Measurements from ENCODE around the gene FAM184B. TPM values are rescaled to one million over a fixed set of nuclear protein-coding genes. Genes with fewer than 3 reads are reported as not detected.

Gene FAM184B
- total and polyA plus RNA-seq, 2 of the 4 experiments (the other 2 are of a cell fraction): 0.07 to 0.18 TPM

DNA sequence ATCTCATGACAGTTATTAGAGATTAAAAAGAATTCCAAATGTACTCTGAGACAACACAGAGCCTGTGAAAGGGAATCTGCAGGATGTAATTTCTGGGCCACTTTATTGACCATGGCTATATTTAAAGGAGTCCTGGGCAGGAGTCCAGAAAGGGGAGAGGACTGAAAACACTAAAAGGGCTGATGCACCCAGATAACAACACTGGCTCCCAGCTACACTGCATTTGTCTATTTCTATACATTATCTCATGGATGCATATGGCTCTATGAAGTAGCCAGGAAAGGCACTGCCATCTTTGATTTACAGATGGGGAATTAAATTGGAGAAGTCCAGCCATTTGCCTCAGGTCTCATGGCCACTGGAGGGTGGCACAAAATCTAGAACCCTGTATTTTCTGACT, 111.0 kb downstream of the FAM184B start:
- H3K4me3 ChIP-seq (ENCODE audit: insufficient read depth, low read depth, low read length): no peak overlapping the region
- H4K20me1 ChIP-seq (ENCODE audit: insufficient read depth, low read length): no peaks in the 10 kb centered on the region
- H3K27me3 ChIP-seq (ENCODE audit: control insufficient read depth, insufficient read depth, low read length): peaks cover 2% of the 10 kb centered on the region; the same call in 1 of the 2 replicates
- H3K9me3 ChIP-seq (ENCODE audit: control insufficient read depth, insufficient read depth, low read length): no peaks in the 10 kb centered on the region
- dilution Hi-C loops (cut with HindIII; ENCODE audit: low sequenced_read_pairs, unreplicated experiment): no loop called here
- no TSS peak for BruUV-seq (replicated peaks)
- no peak overlapping the region for H4K91ac ChIP-seq (ENCODE audit: insufficient read depth, low read depth, low read length)
- POLR2A ChIA-PET (ENCODE audit: unreplicated experiment): no interaction called here
- no peak overlapping the region for H2AK5ac ChIP-seq (ENCODE audit: low read depth, low read length)
- no peak overlapping the region for H3K18ac ChIP-seq (ENCODE audit: low read depth, low read length)
- intact Hi-C loops (cut with micrococcal nuclease): no loop called here
- ATAC-seq (ENCODE audit: low read depth) (no peak), DNase-seq (no peak)
- no peak overlapping the region for H2AK9ac ChIP-seq (replicated peaks; ENCODE audit: low read depth, low read length, poor library complexity)
- H2BK5ac ChIP-seq (ENCODE audit: low read depth, low read length, poor library complexity, severe bottlenecking): no peak overlapping the region
- no peak overlapping the region for H3K4me2 ChIP-seq (ENCODE audit: low read depth, low read length)
- no peaks in the 10 kb centered on the region for H3K36me3 ChIP-seq (ENCODE audit: control insufficient read depth, insufficient read depth, low read length)
- H3K23ac ChIP-seq (ENCODE audit: low read depth, low read length): no peak overlapping the region
- no peak overlapping the region for H4K5ac ChIP-seq (ENCODE audit: low read depth, low read length)
- H3K27ac ChIP-seq (ENCODE audit: insufficient read depth, low read length): no peak overlapping the region
- no peak overlapping the region for H4K8ac ChIP-seq (ENCODE audit: low read depth in 2 of 2, low read length in 2 of 2)
- H2BK20ac ChIP-seq (ENCODE audit: low read depth, low read length): no peak overlapping the region
- H3K14ac ChIP-seq (replicated peaks; ENCODE audit: low read depth, low read length): no peak overlapping the region
- no peaks in the 10 kb centered on the region for H3K79me1 ChIP-seq (ENCODE audit: low read depth in 1 of 2, low read length in 2 of 2)
- H2BK15ac ChIP-seq (ENCODE audit: low read depth, low read length): no peak overlapping the region
- CTCF ChIA-PET: no interaction called here
- H3K4ac ChIP-seq (ENCODE audit: low read depth, low read length): no peak overlapping the region
- no peak overlapping the region for H3K9ac ChIP-seq (ENCODE audit: low read depth, low read length)
- no peak overlapping the region for H3K56ac ChIP-seq (ENCODE audit: extremely low read depth, insufficient read depth, low read length)
- no peak overlapping the region for H2AFZ ChIP-seq (replicated peaks; ENCODE audit: low read length, poor library complexity)
- H3K9me1 ChIP-seq (ENCODE audit: insufficient read depth, low read length): no peaks in the 10 kb centered on the region
- no peak overlapping the region for H2BK120ac ChIP-seq (ENCODE audit: low read depth, low read length)
- in situ Hi-C loops (cut with MboI; ENCODE audit: low sequenced_read_pairs): no loop called here
- no peaks in the 10 kb centered on the region for H3K4me1 ChIP-seq (ENCODE audit: control insufficient read depth, insufficient read depth, low read length)
- TF ChIP-seq BHLHE40 (IDR thresholded peaks at IDR 0.05; ENCODE audit: low read depth, low read length) (no peak), RFX5 (IDR thresholded peaks at IDR 0.05; ENCODE audit: low read depth, low read length) (no peak), SMC3 (IDR thresholded peaks at IDR 0.05; ENCODE audit: low read depth, low read length) (no peak), CHD1 (IDR thresholded peaks at IDR 0.05; ENCODE audit: low read depth, low read length) (no peak), RCOR1 (IDR thresholded peaks at IDR 0.05; ENCODE audit: insufficient replicate concordance, low read length) (no peak), CEBPB (IDR thresholded peaks at IDR 0.05; ENCODE audit: low read depth, low read length) (no peak), MAZ (IDR thresholded peaks at IDR 0.05; ENCODE audit: borderline replicate concordance, low read depth, low read length) (no peak), MXI1 (IDR thresholded peaks at IDR 0.05; ENCODE audit: borderline replicate concordance, low read depth, low read length) (no peak), FOS (IDR thresholded peaks at IDR 0.05; ENCODE audit: low read depth, low read length) (no peak), ELK1 (IDR thresholded peaks at IDR 0.05; ENCODE audit: borderline replicate concordance, low read depth, low read length) (no peak), NFE2L2 (IDR thresholded peaks at IDR 0.05; ENCODE audit: low read depth, low read length) (no peak), MAFK (IDR thresholded peaks at IDR 0.05; ENCODE audit: low read depth, low read length) (no peak), RAD21 (IDR thresholded peaks at IDR 0.05; ENCODE audit: low read length) (no peak), POLR2A (IDR thresholded peaks at IDR 0.05; ENCODE audit: low read depth, low read length) (no peak)
- TF ChIP-seq, protein P1, sequence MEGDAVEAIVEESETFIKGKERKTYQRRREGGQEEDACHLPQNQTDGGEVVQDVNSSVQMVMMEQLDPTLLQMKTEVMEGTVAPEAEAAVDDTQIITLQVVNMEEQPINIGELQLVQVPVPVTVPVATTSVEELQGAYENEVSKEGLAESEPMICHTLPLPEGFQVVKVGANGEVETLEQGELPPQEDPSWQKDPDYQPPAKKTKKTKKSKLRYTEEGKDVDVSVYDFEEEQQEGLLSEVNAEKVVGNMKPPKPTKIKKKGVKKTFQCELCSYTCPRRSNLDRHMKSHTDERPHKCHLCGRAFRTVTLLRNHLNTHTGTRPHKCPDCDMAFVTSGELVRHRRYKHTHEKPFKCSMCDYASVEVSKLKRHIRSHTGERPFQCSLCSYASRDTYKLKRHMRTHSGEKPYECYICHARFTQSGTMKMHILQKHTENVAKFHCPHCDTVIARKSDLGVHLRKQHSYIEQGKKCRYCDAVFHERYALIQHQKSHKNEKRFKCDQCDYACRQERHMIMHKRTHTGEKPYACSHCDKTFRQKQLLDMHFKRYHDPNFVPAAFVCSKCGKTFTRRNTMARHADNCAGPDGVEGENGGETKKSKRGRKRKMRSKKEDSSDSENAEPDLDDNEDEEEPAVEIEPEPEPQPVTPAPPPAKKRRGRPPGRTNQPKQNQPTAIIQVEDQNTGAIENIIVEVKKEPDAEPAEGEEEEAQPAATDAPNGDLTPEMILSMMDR (conservative IDR thresholded peaks at IDR 0.05; ENCODE audit: low read depth, low read length): no peak
- TF ChIP-seq, protein P2, sequence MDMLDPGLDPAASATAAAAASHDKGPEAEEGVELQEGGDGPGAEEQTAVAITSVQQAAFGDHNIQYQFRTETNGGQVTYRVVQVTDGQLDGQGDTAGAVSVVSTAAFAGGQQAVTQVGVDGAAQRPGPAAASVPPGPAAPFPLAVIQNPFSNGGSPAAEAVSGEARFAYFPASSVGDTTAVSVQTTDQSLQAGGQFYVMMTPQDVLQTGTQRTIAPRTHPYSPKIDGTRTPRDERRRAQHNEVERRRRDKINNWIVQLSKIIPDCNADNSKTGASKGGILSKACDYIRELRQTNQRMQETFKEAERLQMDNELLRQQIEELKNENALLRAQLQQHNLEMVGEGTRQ (IDR thresholded peaks at IDR 0.05; ENCODE audit: low read depth, low read length): no peak
